Endothelial cell of umbilical vein (primary cell): ENCODE results near the gene DNAJB11. TPM values are rescaled to one million over a fixed set of nuclear protein-coding genes. Genes with fewer than 3 reads are reported as not detected.

Experiments
- BruUV-seq: library from RNA; stranded (reverse); fragments of 400-500 nt; replicated peaks from 2 replicates; lab custom pipeline; 2021; lab: Mats Ljungman, UMichigan
- CTCF ChIA-PET: fragments of 300-600, 350-600 bp; sonication (Branson Sonifier 250); formaldehyde crosslinking; loops from one replicate; lab custom pipeline; 2021; ENCODE audit warnings: antibody characterized with exemption, inconsistent platforms; lab: Charles Lee
- POLR2A ChIA-PET: fragments of 300-600, 350-600 bp; sonication (Branson Sonifier 250); formaldehyde crosslinking; loops from one replicate; lab custom pipeline; 2021; ENCODE audit warnings: antibody characterized with exemption, inconsistent platforms; lab: Charles Lee
- DNase-seq: peaks from one replicate; pipeline ENCODE4 v3.0.0-alpha.2; 2011; ENCODE audit warnings: low read depth, low spot score
- FAIRE-seq: peaks from 2 replicates; lab custom pipeline; 2011; peaks lifted over from hg19 to GRCh38; lab: Jason Lieb, UNC
- H2AFZ ChIP-seq: 2 replicates; pipeline ENCODE4 v1.6.0; 2012; ENCODE audit warnings: low read depth, low read length, control low read depth, inconsistent platforms
- H3K27ac ChIP-seq: 2 replicates; pipeline ENCODE4 v1.5.1; 2011; ENCODE audit warnings: low read depth, mild to moderate bottlenecking, control low read depth, low read length, moderate library complexity; ENCODE audit not compliant: insufficient read depth
- H3K27me3 ChIP-seq, 2 experiments: 2 replicates each; pipeline versions ENCODE4 v1.6.0 to v1.6.1; 2011; ENCODE audit warnings: low read length in 2 of 2, mixed read lengths in 1 of 2; ENCODE audit not compliant: control insufficient read depth in 2 of 2, insufficient read depth in 2 of 2
- H3K36me3 ChIP-seq, 2 experiments: 2 replicates in 1 of 2; 3 replicates in 1 of 2; pipeline ENCODE4 v1.5.1; 2011; ENCODE audit warnings: low read length in 2 of 2, mild to moderate bottlenecking in 1 of 2, moderate library complexity in 1 of 2; ENCODE audit not compliant: control insufficient read depth in 2 of 2, insufficient read depth in 2 of 2; ENCODE audit errors: extremely low read depth in 1 of 2
- H3K4me1 ChIP-seq: 3 replicates; pipeline ENCODE4 v1.5.1; 2011; ENCODE audit warnings: mild to moderate bottlenecking, low read length; ENCODE audit not compliant: control insufficient read depth, insufficient read depth; ENCODE audit errors: extremely low read depth
- H3K4me2 ChIP-seq: 2 replicates; pipeline ENCODE4 v1.6.1; 2011; ENCODE audit warnings: low read length, control low read depth, mixed read lengths; ENCODE audit not compliant: insufficient read depth
- H3K4me3 ChIP-seq, 3 experiments: fragments of 200-600 bp in 1 of 3; sonication (generic), shearing (Covaris generic) in 1 of 3; replicated peaks in 1 of 3; 2 replicates each; pipeline ENCODE4 v1.5.1; 2011 to 2016; ENCODE audit warnings: control low read depth in 3 of 3, low read length in 3 of 3, mild to moderate bottlenecking in 2 of 3, inconsistent platforms in 1 of 3, low read depth in 1 of 3, moderate library complexity in 1 of 3; ENCODE audit not compliant: insufficient read depth in 1 of 3
- H3K79me2 ChIP-seq: 2 replicates; pipeline ENCODE4 v1.6.0; 2012; ENCODE audit warnings: low read length, inconsistent platforms; ENCODE audit not compliant: control insufficient read depth, insufficient read depth
- H3K9ac ChIP-seq: replicated peaks from 2 replicates; pipeline ENCODE3; 2011; ENCODE audit warnings: low read length, control low read depth; ENCODE audit not compliant: insufficient read depth; ENCODE audit errors: extremely low read depth
- H3K9me1 ChIP-seq: replicated peaks from 3 replicates; pipeline ENCODE4 v1.6.0; 2011; ENCODE audit warnings: mild to moderate bottlenecking, low read length; ENCODE audit not compliant: control insufficient read depth, insufficient read depth; ENCODE audit errors: extremely low read depth
- H3K9me3 ChIP-seq: replicated peaks from 2 replicates; pipeline ENCODE4 v1.5.1; 2012; ENCODE audit warnings: low read length, inconsistent platforms; ENCODE audit not compliant: control insufficient read depth, insufficient read depth
- H4K20me1 ChIP-seq: replicated peaks from 2 replicates; pipeline ENCODE3; 2011; ENCODE audit warnings: mild to moderate bottlenecking, low read length; ENCODE audit not compliant: control insufficient read depth, insufficient read depth; ENCODE audit errors: extremely low read depth
- CTCF ChIP-seq, 2 donors: IDR thresholded peaks; 1 replicate in 1 of 2; 2 replicates in 1 of 2; pipeline ENCODE4 v1.5.1; 2011; ENCODE audit warnings: low read length in 2 of 2, mild to moderate bottlenecking in 2 of 2, moderate library complexity in 2 of 2, control low read depth in 1 of 2, inconsistent platforms in 1 of 2, low read depth in 1 of 2; ENCODE audit not compliant: insufficient read depth in 1 of 2; ENCODE audit errors: extremely low read depth in 1 of 2
- EZH2 ChIP-seq: IDR thresholded peaks from 2 replicates; pipeline ENCODE4 v1.6.1; 2012; ENCODE audit warnings: borderline replicate concordance, low read depth, mild to moderate bottlenecking, moderate library complexity, low read length, inconsistent platforms; ENCODE audit not compliant: severe bottlenecking
- FOS ChIP-seq: IDR thresholded peaks from 2 replicates; pipeline ENCODE4 v1.6.1; 2011; ENCODE audit warnings: mild to moderate bottlenecking, low read length, moderate library complexity, borderline replicate concordance; ENCODE audit not compliant: insufficient read depth
- dilution Hi-C: fragments of 300-500 bp; cut with MboI; formaldehyde crosslinking; loops from one replicate; pipeline ENCODE4 v1.15.0; 2019; ENCODE audit warnings: low sequenced_read_pairs; ENCODE audit not compliant: extremely low pct_ligation_motif_present
- intact Hi-C: fragments of 100-400 bp; cut with micrococcal nuclease; formaldehyde crosslinking; loops from one replicate; pipeline ENCODE4 v1.10.0; 2022
- polyA plus RNA-seq, 4 experiments: library from polyadenylated mRNA; depleted of rRNA in 3 of 4; stranded (reverse) in 3 of 4; unstranded in 1 of 4; fragments of >200 nt; gene quantifications; 2 replicates each; pipeline versions ENCODE4 v1.2.1 to v1.2.3, GENCODE V29; 2011 to 2012; ENCODE audit warnings: missing spikeins in 1 of 4
- total RNA-seq: library from RNA; stranded (reverse); gene quantifications from 2 replicates; pipeline ENCODE4 v1.2.3, GENCODE V29; 2021

The DNAJB11 gene
- total and polyA plus RNA-seq, 2 donors (not counting 3 experiments of a cell fraction or from before 2014, with no cell fraction given) = 39.5 to 87.6 TPM

GRCh38 chr3:186619787-186620212, 49.3 kb downstream of the DNAJB11 start:
- no TSS peak for BruUV-seq
- no peak overlapping the region for H2AFZ ChIP-seq
- no peak overlapping the region for H3K4me3 ChIP-seq
- no peaks in the 10 kb centered on the region for H3K36me3 ChIP-seq
- CTCF ChIA-PET = interaction anchor here (1.3 kb wide), 1 partner anchor 10 kb away, joined by 3 read pairs; no protein-coding TSS in a partner anchor
- intact Hi-C loops (loop anchor here (10.0 kb wide), 1 partner anchor 545 kb away; no protein-coding TSS in a partner anchor), dilution Hi-C loops (no loop called here)
- TF ChIP-seq CTCF (IDR thresholded peaks at IDR 0.05; ENCODE audit: extremely low read depth in 1 of 2, insufficient read depth in 1 of 2, low read depth in 1 of 2, low read length in 2 of 2) = no peak
- TF ChIP-seq FOS = no peak
- no peak for TF ChIP-seq EZH2
- H3K27me3 ChIP-seq = peaks cover 6 to 11% of the 10 kb centered on the region in 2 experiments
- H3K9ac ChIP-seq = no peak overlapping the region
- no peak overlapping the region for H3K27ac ChIP-seq
- no peaks in the 10 kb centered on the region for H3K9me1 ChIP-seq
- no peak for FAIRE-seq
- H3K9me3 ChIP-seq = no peaks in the 10 kb centered on the region
- H3K79me2 ChIP-seq = no peaks in the 10 kb centered on the region
- H4K20me1 ChIP-seq = no peaks in the 10 kb centered on the region
- no peaks in the 10 kb centered on the region for H3K4me1 ChIP-seq
- POLR2A ChIA-PET = no interaction called here
- H3K4me2 ChIP-seq = no peak overlapping the region
- DNase-seq = no peak
